Fibroblast of lung (primary cell): Measurements from ENCODE around the gene HIP1R. TPM values are rescaled to one million over a fixed set of nuclear protein-coding genes. Genes with fewer than 3 reads are reported as not detected.
A peak's percentile ranks its signal among the peaks of the same experiment; 100 is the strongest.

ENCODE experiments used
- DNase-seq, 2 donors: peaks; one replicate each; pipeline versions ENCODE4 v3.0.0 to v3.0.0-alpha.2; 2010; ENCODE audit warnings: low read depth in 2 of 2
- H2AFZ ChIP-seq: 2 replicates; pipeline ENCODE4 v1.5.1; 2012; ENCODE audit warnings: low read length, control low read depth, inconsistent platforms
- H3K27ac ChIP-seq: 2 replicates; pipeline ENCODE4 v1.5.1; 2011; ENCODE audit warnings: low read length, control low read depth; ENCODE audit not compliant: insufficient read depth
- H3K27me3 ChIP-seq: 2 replicates; pipeline ENCODE4 v1.5.1; 2011; ENCODE audit warnings: mild to moderate bottlenecking, low read length; ENCODE audit not compliant: control insufficient read depth, insufficient read depth
- H3K36me3 ChIP-seq: 2 replicates; pipeline ENCODE4 v1.5.1; 2011; ENCODE audit warnings: low read length; ENCODE audit not compliant: control insufficient read depth, insufficient read depth
- H3K4me1 ChIP-seq: 2 replicates; pipeline ENCODE4 v1.5.1; 2011; ENCODE audit warnings: low read length; ENCODE audit not compliant: control insufficient read depth, insufficient read depth; ENCODE audit errors: extremely low read depth
- H3K4me2 ChIP-seq: 2 replicates; pipeline ENCODE4 v1.5.1; 2011; ENCODE audit warnings: low read length, control low read depth; ENCODE audit not compliant: insufficient read depth; ENCODE audit errors: extremely low read depth
- H3K4me3 ChIP-seq, 4 experiments: fragments of 200-600 bp in 1 of 4; sonication (generic) in 1 of 4; replicated peaks in 1 of 4; 2 replicates each; pipeline ENCODE4 v1.5.1; 2011 to 2016; ENCODE audit warnings: low read length in 4 of 4, low read depth in 3 of 4, mild to moderate bottlenecking in 3 of 4, control low read depth in 2 of 4, inconsistent platforms in 1 of 4, mixed read lengths in 1 of 4; ENCODE audit not compliant: insufficient read depth in 1 of 4; ENCODE audit errors: control extremely low read depth in 1 of 4
- H3K79me2 ChIP-seq: 2 replicates; pipeline ENCODE4 v1.5.1; 2012; ENCODE audit warnings: mild to moderate bottlenecking, low read length, inconsistent platforms; ENCODE audit not compliant: control insufficient read depth, insufficient read depth
- H3K9ac ChIP-seq: 2 replicates; pipeline ENCODE4 v1.5.1; 2011; ENCODE audit warnings: mild to moderate bottlenecking, low read length, control low read depth; ENCODE audit not compliant: insufficient read depth
- H3K9me3 ChIP-seq: 2 replicates; pipeline ENCODE4 v1.5.1; 2012; ENCODE audit warnings: low read depth, low read length; ENCODE audit not compliant: control insufficient read depth, insufficient read depth
- H4K20me1 ChIP-seq: 2 replicates; pipeline ENCODE4 v1.5.1; 2011; ENCODE audit warnings: low read length; ENCODE audit not compliant: control insufficient read depth, insufficient read depth; ENCODE audit errors: extremely low read depth
- EZH2 ChIP-seq: IDR thresholded peaks from 2 replicates; pipeline ENCODE4 v1.5.1; 2012; ENCODE audit warnings: low read length, control low read depth, mild to moderate bottlenecking; ENCODE audit errors: missing control alignments
- polyA plus RNA-seq, 2 donors: library from polyadenylated mRNA; depleted of rRNA in 1 of 2; stranded (reverse) in 1 of 2; unstranded in 1 of 2; fragments of >200 nt; gene quantifications; 2 replicates each; pipeline ENCODE4 v1.2.1, GENCODE V29; 2011 to 2012; ENCODE audit warnings: missing spikeins in 1 of 2
- total RNA-seq: library from RNA; depleted of rRNA; stranded (reverse); fragments of >200 nt; gene quantifications from 2 replicates; pipeline ENCODE4 v1.2.1, GENCODE V29; 2014
- TF ChIP-seq, protein P1 (sequence below), 2 donors: IDR thresholded peaks in 1 of 2; conservative IDR thresholded peaks in 1 of 2; 1 replicate in 1 of 2; 2 replicates in 1 of 2; pipeline ENCODE4 v1.5.1; 2011 to 2012; ENCODE audit warnings: low read length in 2 of 2, control low read depth in 1 of 2, inconsistent platforms in 1 of 2, low read depth in 1 of 2, mild to moderate bottlenecking in 1 of 2

HIP1R gene
- total and polyA plus RNA-seq, 2 donors (not counting 1 experiment from before 2014, with no cell fraction given), result 3.4 to 21.3 TPM

DNA sequence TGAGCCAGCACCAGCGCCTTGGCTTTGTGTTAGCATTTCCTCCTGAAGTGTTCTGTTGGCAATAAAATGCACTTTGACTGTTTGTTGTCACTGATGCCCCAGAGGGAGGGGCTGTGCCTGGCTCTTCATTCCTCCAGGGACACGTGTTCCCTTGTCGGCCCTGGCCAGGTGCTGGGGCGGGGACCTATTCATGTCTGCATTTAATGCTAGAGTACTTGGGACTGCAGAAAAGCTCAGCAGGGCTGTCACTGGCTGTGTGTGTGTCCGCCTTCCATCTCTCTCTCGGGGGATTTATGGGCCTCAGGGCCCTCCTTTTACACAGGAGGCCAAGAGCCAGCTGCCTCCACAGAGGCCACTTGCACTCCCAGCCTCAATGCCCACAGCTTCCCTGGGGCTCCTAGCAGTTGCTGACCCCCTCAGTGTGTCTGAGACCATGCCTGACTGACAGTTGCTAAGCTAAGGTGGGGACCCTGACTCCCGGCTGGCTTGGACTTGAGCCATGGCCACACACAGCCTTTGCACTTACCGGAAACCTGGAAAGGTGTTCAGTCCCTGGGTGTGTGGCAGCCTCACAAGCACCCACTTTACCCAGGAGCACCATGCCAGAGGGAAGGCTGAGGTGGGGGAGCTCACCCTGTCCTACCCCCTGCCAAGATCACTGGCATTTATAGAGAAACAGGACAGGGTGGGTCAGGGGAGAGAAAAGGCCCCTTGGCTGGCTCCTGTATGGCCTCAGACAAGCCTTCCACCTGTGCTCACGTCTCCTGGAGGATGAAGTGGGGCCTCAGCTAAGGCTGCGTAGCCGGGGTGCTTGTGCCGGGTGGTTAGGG lies 27.8 kb downstream of the HIP1R start:
- Histone ChIP-seq H3K27ac (no peak overlapping the region), H4K20me1 (no peaks in the 10 kb centered on the region), H3K36me3 (peaks cover 23% of the 10 kb centered on the region), H3K9me3 (no peaks in the 10 kb centered on the region), H3K9ac (no peak overlapping the region), H3K27me3 (no peaks in the 10 kb centered on the region), H2AFZ (no peak overlapping the region), H3K4me2 (no peak overlapping the region), H3K4me3 (no peak overlapping the region), H3K79me2 (no peaks in the 10 kb centered on the region), H3K4me1 (no peaks in the 10 kb centered on the region)
- DNase-seq, result no peak
- TF ChIP-seq EZH2, result no peak
- TF ChIP-seq, protein P1, sequence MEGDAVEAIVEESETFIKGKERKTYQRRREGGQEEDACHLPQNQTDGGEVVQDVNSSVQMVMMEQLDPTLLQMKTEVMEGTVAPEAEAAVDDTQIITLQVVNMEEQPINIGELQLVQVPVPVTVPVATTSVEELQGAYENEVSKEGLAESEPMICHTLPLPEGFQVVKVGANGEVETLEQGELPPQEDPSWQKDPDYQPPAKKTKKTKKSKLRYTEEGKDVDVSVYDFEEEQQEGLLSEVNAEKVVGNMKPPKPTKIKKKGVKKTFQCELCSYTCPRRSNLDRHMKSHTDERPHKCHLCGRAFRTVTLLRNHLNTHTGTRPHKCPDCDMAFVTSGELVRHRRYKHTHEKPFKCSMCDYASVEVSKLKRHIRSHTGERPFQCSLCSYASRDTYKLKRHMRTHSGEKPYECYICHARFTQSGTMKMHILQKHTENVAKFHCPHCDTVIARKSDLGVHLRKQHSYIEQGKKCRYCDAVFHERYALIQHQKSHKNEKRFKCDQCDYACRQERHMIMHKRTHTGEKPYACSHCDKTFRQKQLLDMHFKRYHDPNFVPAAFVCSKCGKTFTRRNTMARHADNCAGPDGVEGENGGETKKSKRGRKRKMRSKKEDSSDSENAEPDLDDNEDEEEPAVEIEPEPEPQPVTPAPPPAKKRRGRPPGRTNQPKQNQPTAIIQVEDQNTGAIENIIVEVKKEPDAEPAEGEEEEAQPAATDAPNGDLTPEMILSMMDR (conservative IDR thresholded peaks at IDR 0.05 in 1 of 2, IDR thresholded peaks at IDR 0.05 in 1 of 2; ENCODE audit: low read depth in 1 of 2, low read length in 2 of 2), result no peak

DNA sequence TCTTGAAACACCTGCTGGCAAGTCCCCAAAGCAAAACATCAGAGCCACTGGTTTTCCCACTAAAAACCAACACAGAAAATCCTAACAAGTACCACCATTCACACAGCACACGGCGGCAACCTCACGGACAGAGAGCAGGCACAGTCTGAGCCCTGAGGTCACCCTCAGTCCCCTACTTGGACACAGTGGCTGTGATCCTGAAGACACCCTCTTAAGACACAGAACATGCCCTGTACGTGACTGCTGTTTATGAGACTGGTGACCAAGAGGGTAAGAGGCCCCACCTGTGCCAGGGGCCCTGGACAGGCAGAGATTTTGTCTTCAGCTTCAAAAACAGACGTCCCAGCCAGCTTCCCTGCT lies 29.6 kb downstream of the HIP1R start:
- no peak for TF ChIP-seq EZH2
- no peak overlapping the region for H2AFZ ChIP-seq
- H3K79me2 ChIP-seq, result peaks cover 2% of the 10 kb centered on the region
- no peaks in the 10 kb centered on the region for H4K20me1 ChIP-seq
- no peak overlapping the region for H3K4me2 ChIP-seq
- no peaks in the 10 kb centered on the region for H3K27me3 ChIP-seq
- no peak overlapping the region for H3K27ac ChIP-seq
- no peak overlapping the region for H3K9ac ChIP-seq
- H3K9me3 ChIP-seq, result no peaks in the 10 kb centered on the region
- no peak for DNase-seq
- H3K4me3 ChIP-seq, result no peak overlapping the region
- H3K4me1 ChIP-seq, result no peaks in the 10 kb centered on the region
- H3K36me3 ChIP-seq, result peaks cover 28% of the 10 kb centered on the region

DNA sequence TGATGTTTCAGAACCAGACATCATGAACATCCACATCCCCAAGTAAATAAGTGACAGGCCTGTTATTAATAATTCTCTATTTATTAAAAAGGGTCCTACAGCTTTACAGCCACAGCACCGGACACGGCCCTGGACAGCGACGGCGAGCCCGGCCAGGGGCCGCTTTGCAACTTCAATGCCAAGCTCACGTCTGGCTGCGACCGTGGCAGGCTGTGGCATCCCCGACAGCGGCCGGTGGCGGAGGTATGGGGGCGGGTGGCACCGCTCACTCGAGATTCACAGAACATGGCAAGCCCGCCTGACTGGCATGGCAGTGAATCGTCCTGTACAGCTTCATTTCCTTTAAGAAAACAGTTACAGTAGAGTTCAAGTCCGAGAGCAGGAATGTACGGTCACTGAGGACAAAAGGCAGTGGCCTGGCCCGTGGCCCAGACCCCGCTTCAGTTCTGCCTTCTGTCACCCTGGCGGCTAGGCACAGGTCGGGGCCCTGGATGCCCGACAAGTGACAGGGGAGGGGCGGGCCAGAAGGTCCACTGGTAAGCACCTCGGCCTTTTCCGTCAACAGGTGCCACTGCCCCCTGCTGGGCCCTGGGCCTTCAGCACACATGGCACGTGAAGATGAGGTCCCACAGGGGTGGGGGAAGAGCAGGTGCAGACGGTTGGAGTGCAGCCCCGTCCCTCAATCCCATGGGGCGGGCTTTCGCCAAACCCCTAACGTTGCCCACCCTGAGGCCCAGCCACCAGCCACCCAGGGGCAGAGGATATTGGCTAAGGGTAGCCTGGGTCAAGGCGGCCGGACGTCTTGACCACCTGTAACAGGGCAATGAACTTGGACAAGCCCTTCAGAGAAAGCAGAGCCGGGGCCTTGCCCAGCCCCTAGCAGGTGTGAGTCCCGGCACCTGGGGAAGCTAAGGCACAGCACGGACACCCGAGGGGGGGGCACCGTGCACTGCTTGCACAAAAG lies 30.3 kb downstream of the HIP1R start:
- DNase-seq, result no peak
- no peak overlapping the region for H3K9ac ChIP-seq
- H3K27ac ChIP-seq, result no peak overlapping the region
- no peaks in the 10 kb centered on the region for H4K20me1 ChIP-seq
- TF ChIP-seq EZH2, result no peak
- TF ChIP-seq, protein P1 (conservative IDR thresholded peaks at IDR 0.05 in 1 of 2, IDR thresholded peaks at IDR 0.05 in 1 of 2; ENCODE audit: low read depth in 1 of 2, low read length in 2 of 2), result peak; percentile 15 to 37
- H3K4me2 ChIP-seq, result no peak overlapping the region
- no peak overlapping the region for H3K4me3 ChIP-seq
- H3K79me2 ChIP-seq, result peaks cover 7% of the 10 kb centered on the region
- H3K36me3 ChIP-seq, result peaks cover 31% of the 10 kb centered on the region
- H3K9me3 ChIP-seq, result no peaks in the 10 kb centered on the region
- H3K27me3 ChIP-seq, result no peaks in the 10 kb centered on the region
- H2AFZ ChIP-seq, result no peak overlapping the region
- no peaks in the 10 kb centered on the region for H3K4me1 ChIP-seq
